GM12878 (cell line): ENCODE measurements around the gene CHTOP.

ENCODE experiments used
- EP300 ChIP-seq, 2 experiments: fragments of 150-350 bp in 1 of 2; IDR thresholded peaks; 2 replicates each; pipeline ENCODE4 v1.6.1; 2011 to 2012; ENCODE audit warnings: low read depth in 2 of 2, low read length in 2 of 2, borderline replicate concordance in 1 of 2, improper control_type of control experiment in 1 of 2, inconsistent platforms in 1 of 2; ENCODE audit not compliant: control insufficient read depth in 1 of 2
- EZH2 ChIP-seq: IDR thresholded peaks from 2 replicates; pipeline ENCODE4 v1.6.1; 2012; ENCODE audit warnings: low read depth, mild to moderate bottlenecking, control low read depth, inconsistent platforms, low read length, borderline replicate concordance; ENCODE audit not compliant: control insufficient read depth
- TF ChIP-seq, protein P1 (sequence below), 3 experiments: IDR thresholded peaks in 2 of 3; conservative IDR thresholded peaks in 1 of 3; 2 replicates each; pipeline ENCODE4 v1.5.1; 2011; ENCODE audit warnings: low read depth in 3 of 3, low read length in 3 of 3, mild to moderate bottlenecking in 3 of 3, control low read depth in 2 of 3, moderate library complexity in 2 of 3, inconsistent platforms in 1 of 3, mixed read lengths in 1 of 3; ENCODE audit not compliant: control insufficient read depth in 2 of 3, insufficient read depth in 1 of 3; ENCODE audit errors: extremely low read depth in 1 of 3

DNA sequence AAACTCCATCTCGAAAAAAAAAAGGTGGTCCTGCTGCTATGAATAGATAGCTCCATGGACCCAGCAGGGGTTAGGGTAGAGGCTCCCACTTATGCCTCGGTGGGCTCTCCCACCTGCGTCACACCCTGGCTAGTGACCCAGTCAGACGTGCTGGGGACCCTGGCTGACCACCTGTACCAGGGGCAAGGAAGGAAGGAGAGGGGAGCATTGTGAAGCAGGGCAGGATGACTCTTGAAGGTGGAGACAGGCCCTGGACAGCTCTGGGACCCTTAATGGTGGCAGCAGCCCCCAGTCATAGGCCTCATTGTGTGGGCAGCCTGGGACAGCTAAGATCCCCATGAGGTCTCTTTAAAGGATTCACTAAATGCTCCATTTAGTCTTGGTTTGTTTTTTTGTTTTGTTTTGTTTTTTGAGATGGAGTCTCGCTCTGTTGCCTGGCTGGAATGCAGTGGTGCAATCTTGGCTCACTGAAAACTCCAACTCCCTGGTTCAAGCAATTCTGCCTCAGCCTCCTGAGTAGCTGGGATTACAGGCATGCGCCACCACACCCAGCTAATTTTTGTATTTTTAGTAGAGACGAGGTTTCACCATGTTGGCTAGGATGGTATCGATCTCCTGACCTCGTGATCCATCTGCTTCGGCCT is 14.3 kb downstream of the CHTOP start:
- TF ChIP-seq EZH2 (no peak), EP300 (IDR thresholded peaks at IDR 0.05; ENCODE audit: borderline replicate concordance in 1 of 2, control insufficient read depth in 1 of 2, low read depth in 2 of 2, low read length in 2 of 2) (no peak)
- TF ChIP-seq, protein P1, sequence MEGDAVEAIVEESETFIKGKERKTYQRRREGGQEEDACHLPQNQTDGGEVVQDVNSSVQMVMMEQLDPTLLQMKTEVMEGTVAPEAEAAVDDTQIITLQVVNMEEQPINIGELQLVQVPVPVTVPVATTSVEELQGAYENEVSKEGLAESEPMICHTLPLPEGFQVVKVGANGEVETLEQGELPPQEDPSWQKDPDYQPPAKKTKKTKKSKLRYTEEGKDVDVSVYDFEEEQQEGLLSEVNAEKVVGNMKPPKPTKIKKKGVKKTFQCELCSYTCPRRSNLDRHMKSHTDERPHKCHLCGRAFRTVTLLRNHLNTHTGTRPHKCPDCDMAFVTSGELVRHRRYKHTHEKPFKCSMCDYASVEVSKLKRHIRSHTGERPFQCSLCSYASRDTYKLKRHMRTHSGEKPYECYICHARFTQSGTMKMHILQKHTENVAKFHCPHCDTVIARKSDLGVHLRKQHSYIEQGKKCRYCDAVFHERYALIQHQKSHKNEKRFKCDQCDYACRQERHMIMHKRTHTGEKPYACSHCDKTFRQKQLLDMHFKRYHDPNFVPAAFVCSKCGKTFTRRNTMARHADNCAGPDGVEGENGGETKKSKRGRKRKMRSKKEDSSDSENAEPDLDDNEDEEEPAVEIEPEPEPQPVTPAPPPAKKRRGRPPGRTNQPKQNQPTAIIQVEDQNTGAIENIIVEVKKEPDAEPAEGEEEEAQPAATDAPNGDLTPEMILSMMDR (IDR thresholded peaks at IDR 0.05 in 2 of 3, conservative IDR thresholded peaks at IDR 0.05 in 1 of 3; ENCODE audit: control insufficient read depth in 2 of 3, extremely low read depth in 1 of 3, insufficient read depth in 1 of 3, low read depth in 3 of 3, low read length in 3 of 3) = no peak
